NCI-H187 treated with DMSO at 0.1 percent for 48 hours (cell line): Measurements from ENCODE around the gene WNT11.

ENCODE experiments used
- DNase-seq: peaks from one replicate; lab custom pipeline; 2025; lab: John Stamatoyannopoulos, UW

Gene WNT11

DNA sequence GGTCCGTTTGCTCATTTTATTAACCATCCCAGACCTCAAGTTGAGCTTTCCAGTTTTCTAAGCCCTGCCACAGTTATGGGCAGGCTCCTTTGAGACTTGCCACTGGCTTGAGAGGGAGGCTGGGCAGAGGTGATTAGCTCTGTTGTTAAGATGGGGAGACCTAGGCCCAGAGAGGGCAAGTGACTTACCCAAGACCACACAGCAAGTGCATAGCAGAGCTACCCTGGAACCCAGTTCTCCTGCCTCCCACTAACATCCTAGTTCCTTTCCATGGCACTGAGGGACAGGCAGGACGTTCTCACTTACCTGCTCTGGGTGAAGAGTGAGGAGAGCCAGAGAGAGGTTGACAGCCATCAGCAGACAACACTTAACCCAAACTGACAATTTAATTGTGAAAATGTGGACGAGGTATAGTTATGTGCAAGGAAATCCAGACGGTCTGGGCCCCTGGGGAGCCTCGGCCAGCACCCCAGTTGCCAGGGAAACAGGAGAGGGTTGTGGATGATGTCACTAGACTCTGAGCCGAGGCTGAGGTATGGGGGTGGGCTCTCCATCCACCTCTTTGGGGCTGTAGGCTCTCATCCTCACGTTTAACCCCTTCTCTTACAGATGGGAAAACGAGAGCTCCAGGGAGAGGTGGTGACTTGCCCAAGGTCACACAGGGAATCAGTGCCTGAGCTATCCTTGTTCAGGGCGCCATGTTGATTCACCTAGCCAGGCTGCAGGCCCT is 12.3 kb upstream of the WNT11 start:
- no peak for DNase-seq

DNA sequence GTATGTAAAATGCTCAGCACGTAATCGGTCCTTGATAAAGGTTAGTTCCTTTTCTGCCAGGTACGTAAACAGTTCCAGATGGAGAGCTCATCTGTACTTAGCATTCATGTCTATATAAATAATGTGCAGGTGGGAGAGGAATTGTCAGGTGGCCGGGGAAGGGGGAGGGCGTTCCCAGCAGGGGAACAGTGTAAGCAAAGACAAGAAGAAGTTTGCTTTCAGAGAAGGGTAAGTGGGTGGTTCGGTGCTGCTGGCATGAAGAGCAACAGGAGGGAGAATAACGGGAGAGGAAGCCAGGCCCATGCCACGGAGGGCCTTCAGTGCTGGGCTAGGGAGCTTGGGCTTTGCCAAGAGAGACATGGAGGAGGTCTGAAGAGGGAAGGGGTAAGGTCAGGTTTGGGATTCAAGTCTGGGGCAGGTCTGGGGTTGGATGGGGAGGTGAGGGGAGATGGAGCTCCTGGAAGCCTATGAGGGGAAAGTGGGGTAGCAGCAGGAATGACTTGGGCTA is 11.4 kb upstream of the WNT11 start:
- DNase-seq: peak; percentile 34

DNA sequence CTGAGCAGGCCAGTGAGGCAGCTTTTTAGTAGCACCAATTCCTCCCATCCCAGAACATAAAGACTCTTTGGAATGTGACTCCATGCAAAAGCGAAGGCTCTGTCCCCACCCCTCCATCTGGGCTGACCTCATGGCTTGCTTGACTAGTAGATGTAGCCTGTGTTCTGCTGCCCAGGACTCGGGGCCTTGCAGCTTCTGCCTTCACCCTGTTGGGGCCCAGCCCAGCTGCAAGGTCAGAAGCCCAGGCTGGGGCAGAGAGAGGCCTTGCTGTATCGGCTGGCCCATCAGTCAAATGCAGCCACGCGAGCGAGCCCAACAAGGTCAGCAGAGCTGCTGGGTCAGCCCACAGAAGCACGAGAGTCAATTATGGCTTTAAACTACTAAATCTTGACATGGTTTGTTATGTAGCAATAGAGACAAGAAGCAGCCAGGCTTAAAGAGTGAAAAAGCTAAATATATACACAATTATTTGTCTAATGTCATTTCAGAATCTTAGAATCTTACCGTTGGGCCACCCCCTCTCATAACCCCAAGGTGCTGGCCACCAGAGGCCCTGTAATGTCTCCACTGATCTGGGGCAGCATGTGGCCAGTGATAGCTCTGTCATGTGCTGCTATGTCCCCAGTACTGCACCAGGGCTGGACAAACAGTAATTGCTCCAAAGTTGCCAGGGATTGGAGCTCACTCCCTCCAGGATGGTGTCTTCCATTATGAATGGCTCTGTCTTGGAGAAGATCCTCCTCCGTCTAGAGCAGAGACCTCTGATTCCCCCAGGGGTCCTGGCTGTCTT is 10.4 kb upstream of the WNT11 start:
- DNase-seq: no peak

DNA sequence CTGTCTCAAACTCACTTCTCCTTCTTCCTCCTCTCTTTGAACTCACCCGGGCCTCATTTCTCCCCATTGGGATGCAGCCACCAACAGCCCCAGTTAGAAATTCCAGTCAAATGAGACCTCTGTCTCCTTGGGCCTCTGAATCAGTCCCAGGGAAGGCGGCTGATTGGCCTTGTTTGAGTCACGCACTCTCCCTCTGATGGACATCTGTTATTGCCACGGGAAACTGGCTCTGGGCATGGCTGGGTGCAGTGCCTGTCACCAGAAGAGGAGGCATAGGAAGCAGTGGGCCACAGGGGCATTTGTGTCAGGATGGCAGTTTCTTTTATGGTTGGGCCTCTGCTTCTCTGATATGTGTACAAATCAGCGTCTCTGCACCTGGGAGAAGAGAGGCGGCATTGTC is 9.6 kb upstream of the WNT11 start:
- no peak for DNase-seq

DNA sequence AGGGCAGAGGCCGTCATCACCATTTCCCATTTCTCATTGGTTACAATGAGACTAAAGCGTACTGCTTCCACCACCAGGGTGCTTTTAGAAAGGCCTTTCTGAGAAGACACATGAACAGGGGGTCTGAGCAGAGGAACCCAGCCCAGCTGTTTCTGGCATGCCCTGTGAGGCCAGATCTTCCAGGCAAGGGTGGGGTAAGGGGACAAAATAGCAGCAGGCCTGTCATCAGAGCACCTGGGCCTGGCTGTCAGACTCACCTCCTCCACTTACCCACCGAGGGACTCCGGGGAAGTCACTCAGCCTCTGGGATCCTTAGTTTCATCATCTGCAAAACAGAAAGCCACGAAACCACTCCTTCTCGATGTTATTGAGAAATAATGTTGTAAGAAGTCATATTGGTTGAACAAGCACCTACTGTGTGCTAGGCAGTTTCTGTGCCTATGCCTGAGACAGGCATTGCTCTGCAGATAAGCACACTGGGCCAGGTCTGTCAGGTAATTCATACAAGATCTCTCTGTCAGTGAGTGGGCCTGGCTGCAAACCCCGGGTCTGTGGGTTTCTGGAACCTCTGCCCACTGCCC is 8.8 kb upstream of the WNT11 start:
- no peak for DNase-seq

- DNase-seq: no peak
Measured at GRCh38 chr11:76214186-76214585, 7.9 kb upstream of the WNT11 start.

- DNase-seq: no peak
Measured at GRCh38 chr11:76212086-76213035, 6.1 kb upstream of the WNT11 start.

- no peak for DNase-seq
Measured at GRCh38 chr11:76210931-76211851, 4.9 kb upstream of the WNT11 start.

GRCh38 chr11:76209973-76210930 is 4.0 kb upstream of the WNT11 start:
- DNase-seq: no peak

DNA sequence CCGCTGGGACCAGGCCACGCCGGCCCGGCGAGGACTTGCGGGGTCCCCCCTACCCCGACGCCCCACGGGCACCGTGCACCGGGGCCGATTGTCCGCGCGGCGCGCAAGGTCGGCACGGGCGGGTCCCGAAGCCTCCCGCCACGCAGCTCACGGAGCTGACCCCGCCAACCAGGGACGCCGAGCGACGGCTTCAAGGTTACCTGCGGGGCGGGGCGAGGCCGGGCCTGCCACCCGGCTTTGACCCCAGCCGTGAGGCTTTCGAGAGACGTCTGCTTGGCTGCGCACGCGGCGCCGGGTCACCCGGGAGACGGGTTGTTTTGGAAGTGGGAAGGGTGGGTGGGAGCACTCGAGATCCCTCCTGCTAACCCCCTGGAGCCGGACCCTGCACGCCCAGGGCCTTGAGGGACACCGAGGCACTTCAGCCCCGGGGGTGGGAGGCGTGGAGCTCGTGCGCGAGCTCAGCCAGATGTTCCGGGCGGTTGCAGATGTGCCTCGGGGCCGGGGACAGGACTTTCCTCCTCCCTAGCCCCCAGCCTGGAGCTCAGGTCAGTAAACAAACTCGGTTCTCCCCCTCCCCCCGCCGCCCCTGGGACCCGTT is 3.2 kb upstream of the WNT11 start:
- DNase-seq: no peak

GRCh38 chr11:76208438-76209374 is 2.4 kb upstream of the WNT11 start:
- DNase-seq: no peak

DNA sequence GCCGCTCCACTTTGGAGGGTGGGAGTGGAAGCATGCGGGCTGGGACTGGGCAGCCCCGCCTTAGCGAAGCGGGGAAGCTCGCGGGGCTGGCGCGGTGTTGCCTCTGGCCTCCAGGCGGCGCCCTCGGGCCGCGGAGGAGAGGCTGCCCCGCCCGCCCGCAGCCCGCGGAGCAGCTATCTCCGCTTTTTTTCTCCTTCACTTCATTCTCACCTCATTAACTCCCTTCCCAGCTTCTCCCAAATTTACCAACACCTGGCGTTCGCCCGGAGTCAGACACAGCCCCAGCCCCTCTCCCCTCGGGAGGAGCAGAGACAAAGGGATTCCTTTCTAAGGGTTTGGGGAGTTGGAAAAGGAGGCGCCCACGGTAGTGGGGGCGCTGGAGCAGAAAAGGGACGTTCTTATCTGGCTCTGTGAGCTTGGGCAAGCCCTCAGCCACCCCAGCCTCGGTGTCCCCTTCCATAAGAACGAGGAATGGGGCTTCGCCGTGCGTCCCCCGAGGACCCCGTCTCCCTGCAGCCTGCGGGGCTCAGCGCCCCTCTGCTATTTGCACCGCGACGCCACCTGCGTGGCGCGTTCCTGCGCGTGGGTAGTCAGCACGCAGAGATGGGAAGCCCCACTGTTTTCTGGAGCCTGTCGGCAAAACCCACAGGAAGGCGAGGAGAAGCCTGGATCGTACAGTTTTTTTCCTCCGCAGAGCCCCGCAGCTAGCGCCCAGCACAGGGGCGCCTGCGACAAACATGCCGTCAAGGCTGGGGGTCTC is 1.5 kb upstream of the WNT11 start:
- peak; percentile 7 for DNase-seq

DNA sequence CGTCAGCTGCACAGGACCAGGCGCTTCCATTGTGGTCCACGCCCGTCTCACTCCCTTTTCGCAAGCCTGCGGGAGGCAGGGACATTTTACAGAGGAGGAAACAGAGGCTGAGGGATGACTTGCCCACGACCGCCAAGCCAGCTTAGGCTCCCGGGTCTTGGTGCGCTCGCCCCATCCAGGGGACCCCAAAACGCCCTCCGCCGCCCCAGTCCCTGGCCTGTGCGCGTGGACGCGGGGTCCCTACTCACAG is 300 bp downstream of the WNT11 start:
- DNase-seq: no peak

GRCh38 chr11:76205252-76206076 is 838 bp downstream of the WNT11 start:
- DNase-seq: no peak

DNA sequence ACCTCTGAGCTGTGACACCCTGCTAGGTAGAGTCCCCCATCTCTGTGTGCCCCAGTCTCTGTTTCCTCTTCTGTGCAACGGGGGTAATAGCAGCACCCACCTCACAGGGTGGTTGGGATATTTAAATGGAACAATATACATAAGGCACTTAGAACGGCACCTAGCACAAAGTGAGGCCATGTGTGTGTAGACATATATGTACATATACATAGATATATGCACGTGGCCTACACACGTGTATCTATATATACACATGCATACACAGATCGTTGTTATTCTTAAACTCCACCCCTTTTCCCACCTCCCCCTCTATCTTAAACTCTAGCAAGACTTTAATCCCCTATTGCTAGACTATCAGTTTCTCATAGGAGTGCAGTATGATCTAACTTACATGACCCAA is 2.4 kb downstream of the WNT11 start:
- DNase-seq: no peak

- DNase-seq: no peak
Measured at GRCh38 chr11:76203131-76203925, 3.0 kb downstream of the WNT11 start.
